HEK293 (cell line): ENCODE measurements around the gene TMEM151B.

Experiments used
- CTCF ChIA-PET: fragments of 350-600 bp; formaldehyde crosslinking; extraction: SDS; loops from one replicate; lab custom pipeline; 2021; ENCODE audit warnings: antibody characterized with exemption; lab: Yijun Ruan, JAX
- POLR2A ChIA-PET: fragments of 300-600 bp; formaldehyde crosslinking; extraction: SDS; loops from one replicate; lab custom pipeline; 2020; ENCODE audit warnings: antibody characterized with exemption, inconsistent platforms; lab: Yijun Ruan, JAX
- H3K27ac ChIP-seq: fragments of 200-500 bp; sonication (Bioruptor generic); 2 replicates; pipeline ENCODE4 v1.5.1; 2014; ENCODE audit warnings: low read depth, low read length, control low read depth, inconsistent platforms; ENCODE audit errors: extremely low read depth
- H3K36me3 ChIP-seq, 2 experiments: fragments of 200-500 bp in 1 of 2; sonication (Bioruptor generic) in 1 of 2; 1 replicate in 1 of 2; 2 replicates in 1 of 2; pipeline ENCODE4 v1.5.1; 2014 to 2017; ENCODE audit warnings: inconsistent platforms in 2 of 2, low read length in 2 of 2; ENCODE audit not compliant: control insufficient read depth in 2 of 2, insufficient read depth in 1 of 2
- H3K4me1 ChIP-seq: fragments of 200-500 bp; sonication (Bioruptor generic); 2 replicates; pipeline ENCODE4 v1.5.1; 2014; ENCODE audit warnings: mild to moderate bottlenecking, low read length, inconsistent platforms; ENCODE audit not compliant: control insufficient read depth, insufficient read depth
- H3K4me3 ChIP-seq: 2 replicates; pipeline ENCODE4 v1.5.1; 2011; ENCODE audit warnings: low read depth, mild to moderate bottlenecking, control low read depth, low read length, moderate library complexity
- H3K9me3 ChIP-seq: fragments of 200-500 bp; sonication (Bioruptor generic); 2 replicates; pipeline ENCODE4 v1.5.1; 2014; ENCODE audit warnings: low read depth, low read length, inconsistent platforms; ENCODE audit not compliant: control insufficient read depth, insufficient read depth
- KLF1 ChIP-seq: fragments of 450-650 bp; formaldehyde crosslinking; IDR thresholded peaks from 2 replicates; pipeline ENCODE4 v1.5.1; 2016; ENCODE audit warnings: missing biosample characterization, missing genetic modification characterization
- KLF10 ChIP-seq: fragments of 450-650 bp; IDR thresholded peaks from 2 replicates; pipeline ENCODE4 v1.5.1; 2018; ENCODE audit warnings: missing biosample characterization, mild to moderate bottlenecking, missing genetic modification characterization
- PRDM1 ChIP-seq: fragments of 450-650 bp; formaldehyde crosslinking; IDR thresholded peaks from 2 replicates; pipeline ENCODE4; 2016; ENCODE audit warnings: missing biosample characterization, missing genetic modification characterization
- PRDM4 ChIP-seq: fragments of 450-650 bp; formaldehyde crosslinking; IDR thresholded peaks from 2 replicates; pipeline ENCODE4 v1.5.1; 2017; ENCODE audit warnings: missing biosample characterization, missing genetic modification characterization
- YY1 ChIP-seq: fragments of 450-650 bp; formaldehyde crosslinking; IDR thresholded peaks from 2 replicates; pipeline ENCODE4 v1.5.1; 2018; ENCODE audit warnings: missing biosample characterization, missing genetic modification characterization
- YY2 ChIP-seq: fragments of 450-650 bp; formaldehyde crosslinking; IDR thresholded peaks from 2 replicates; pipeline ENCODE4 v1.5.1; 2016; ENCODE audit warnings: missing biosample characterization, missing genetic modification characterization
- ZBTB1 ChIP-seq: fragments of 450-650 bp; formaldehyde crosslinking; IDR thresholded peaks from 2 replicates; pipeline ENCODE4 v1.5.1; 2016; ENCODE audit warnings: missing biosample characterization, missing genetic modification characterization
- ZBTB10 ChIP-seq: fragments of 450-650 bp; formaldehyde crosslinking; IDR thresholded peaks from 2 replicates; pipeline ENCODE4 v1.5.1; 2016; ENCODE audit warnings: missing biosample characterization, missing genetic modification characterization
- ZBTB11 ChIP-seq: fragments of 450-650 bp; formaldehyde crosslinking; conservative IDR thresholded peaks from 2 replicates; pipeline ENCODE4 v1.5.1; 2016; ENCODE audit warnings: low read depth, missing biosample characterization, missing genetic modification characterization
- ZBTB21 ChIP-seq: fragments of 450-650 bp; formaldehyde crosslinking; IDR thresholded peaks from 2 replicates; pipeline ENCODE4 v1.5.1; 2017; ENCODE audit warnings: missing biosample characterization, missing genetic modification characterization
- ZNF146 ChIP-seq: fragments of 450-650 bp; formaldehyde crosslinking; IDR thresholded peaks from 2 replicates; pipeline ENCODE4 v1.5.1; 2016; ENCODE audit warnings: missing biosample characterization, missing genetic modification characterization
- ZNF23 ChIP-seq: fragments of 450-650 bp; formaldehyde crosslinking; IDR thresholded peaks from 2 replicates; pipeline ENCODE4 v1.5.1; 2016; ENCODE audit warnings: missing biosample characterization, missing genetic modification characterization, borderline replicate concordance
- ZNF311 ChIP-seq: fragments of 450-650 bp; formaldehyde crosslinking; IDR thresholded peaks from 2 replicates; pipeline ENCODE4 v1.5.1; 2017; ENCODE audit warnings: missing biosample characterization, missing genetic modification characterization, borderline replicate concordance
- ZNF324 ChIP-seq: fragments of 450-650 bp; formaldehyde crosslinking; IDR thresholded peaks from 2 replicates; pipeline ENCODE4 v1.5.1; 2016; ENCODE audit warnings: missing biosample characterization, missing genetic modification characterization
- ZNF398 ChIP-seq: fragments of 450-650 bp; formaldehyde crosslinking; IDR thresholded peaks from 2 replicates; pipeline ENCODE4 v1.5.1; 2017; ENCODE audit warnings: missing biosample characterization, missing genetic modification characterization
- ZNF433 ChIP-seq: fragments of 450-650 bp; formaldehyde crosslinking; IDR thresholded peaks from 2 replicates; pipeline ENCODE4 v1.5.1; 2016; ENCODE audit warnings: missing biosample characterization, missing genetic modification characterization, low read depth
- ZNF473 ChIP-seq: fragments of 450-650 bp; formaldehyde crosslinking; IDR thresholded peaks from 2 replicates; pipeline ENCODE4 v1.5.1; 2017; ENCODE audit warnings: missing biosample characterization, missing genetic modification characterization
- ZNF600 ChIP-seq: fragments of 450-650 bp; formaldehyde crosslinking; IDR thresholded peaks from 2 replicates; pipeline ENCODE4 v1.5.1; 2016; ENCODE audit warnings: missing biosample characterization, missing genetic modification characterization
- ZNF629 ChIP-seq: fragments of 450-650 bp; formaldehyde crosslinking; IDR thresholded peaks from 2 replicates; pipeline ENCODE4 v1.5.1; 2017; ENCODE audit warnings: missing biosample characterization, missing genetic modification characterization
- ZNF704 ChIP-seq: fragments of 450-650 bp; formaldehyde crosslinking; IDR thresholded peaks from 2 replicates; pipeline ENCODE4 v1.5.1; 2016; ENCODE audit warnings: missing biosample characterization, missing genetic modification characterization
- ZNF785 ChIP-seq: fragments of 450-650 bp; formaldehyde crosslinking; IDR thresholded peaks from 2 replicates; pipeline ENCODE4 v1.5.1; 2016; ENCODE audit warnings: missing biosample characterization, missing genetic modification characterization
- ZSCAN18 ChIP-seq: fragments of 450-650 bp; formaldehyde crosslinking; IDR thresholded peaks from 2 replicates; pipeline ENCODE4 v1.5.1; 2016; ENCODE audit warnings: missing biosample characterization, missing genetic modification characterization
- ZXDB ChIP-seq: fragments of 450-650 bp; formaldehyde crosslinking; IDR thresholded peaks from 2 replicates; pipeline ENCODE4 v1.5.1; 2016; ENCODE audit warnings: missing biosample characterization, missing genetic modification characterization

Gene TMEM151B

GRCh38 chr6:44245912-44246662 is 24.2 kb upstream of the TMEM151B start:
- H3K27ac ChIP-seq = peak overlapping the region; percentile 71
- H3K9me3 ChIP-seq = no peaks in the 10 kb centered on the region
- no peaks in the 10 kb centered on the region for H3K4me1 ChIP-seq
- H3K36me3 ChIP-seq = peaks cover 16 to 36% of the 10 kb centered on the region in 2 experiments
- peak overlapping the region; percentile 66 for H3K4me3 ChIP-seq
- ChIA-PET CTCF (interaction anchor here (0.7 to 5.6 kb wide), 10 partner anchors 10 to 543 kb away, joined by 3 to 70 read pairs (median 8); partner anchors contain the start of genes SLC29A1 and SLC35B2), POLR2A (interaction anchor here (0.5 to 5.1 kb wide), 61 partner anchors 8 to 1187 kb away, joined by 3 to 131 read pairs (median 4); partner anchors contain the start of genes AARS2, CDC5L, GTPBP2 and KLC4)
- TF ChIP-seq ZSCAN18 (0 out of 2 replicates have a peak, but pooled peaks have one; percentile 55), ZNF785 (tag by site-specific recombination) (peak; percentile 41; the same call in 1 of the 2 replicates), ZBTB1 (no peak), ZBTB11 (tag by site-specific recombination) (no peak; the same call in 1 of the 2 replicates), ZNF324 (peak; percentile 93), ZBTB21 (tag by site-specific recombination) (no peak; the same call in 1 of the 2 replicates), ZNF311 (no peak), KLF10 (tag by site-specific recombination) (no peak), YY2 (tag by site-specific recombination) (0 out of 2 replicates have a peak, but pooled peaks have one; percentile 58), ZBTB10 (peak; percentile 63; the same call in 1 of the 2 replicates), ZNF600 (tag by site-specific recombination) (0 out of 2 replicates have a peak, but pooled peaks have one; percentile 10), ZNF473 (tag by site-specific recombination) (no peak), ZXDB (tag by site-specific recombination) (peak; percentile 83), ZNF146 (tag by site-specific recombination) (peak; percentile 19; the same call in 1 of the 2 replicates), YY1 (no peak), ZNF398 (tag by site-specific recombination) (peak; percentile 93), ZNF433 (tag by site-specific recombination) (no peak), ZNF629 (tag by site-specific recombination) (no peak), ZNF23 (tag by site-specific recombination) (no peak), KLF1 (tag by site-specific recombination) (peak; percentile 47; the same call in 1 of the 2 replicates), PRDM1 (tag by site-specific recombination) (no peak; the same call in 1 of the 2 replicates), ZNF704 (tag by site-specific recombination) (0 out of 2 replicates have a peak, but pooled peaks have one; percentile 42), PRDM4 (peak; percentile 100)
